Fibroblast of skin of right biceps (primary cell): Measurements from ENCODE around the gene CDH3.

Experiments used
- DNase-seq: peaks from one replicate; pipeline ENCODE4 v3.0.0-alpha.2; 2013

CDH3 gene

DNA sequence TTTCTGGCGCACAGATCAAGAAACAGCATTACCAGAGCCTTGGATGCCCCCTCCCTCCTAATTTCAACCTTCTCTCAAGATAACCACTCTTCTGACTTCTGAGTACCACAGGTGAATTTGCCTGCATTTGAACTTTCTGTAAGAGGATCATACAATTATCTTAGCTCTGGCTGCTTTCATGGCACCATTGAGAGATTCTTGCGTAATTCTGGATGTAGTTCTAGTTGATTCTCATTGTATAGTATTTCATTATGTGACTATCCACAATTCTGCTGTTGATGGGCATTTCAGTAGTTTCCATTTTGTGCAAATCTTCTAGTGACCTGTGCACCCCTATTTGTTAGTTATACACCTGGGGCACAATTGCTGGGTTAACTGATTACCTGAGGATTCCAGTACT lies 7.5 kb downstream of the CDH3 start:
- DNase-seq: no peak

DNA sequence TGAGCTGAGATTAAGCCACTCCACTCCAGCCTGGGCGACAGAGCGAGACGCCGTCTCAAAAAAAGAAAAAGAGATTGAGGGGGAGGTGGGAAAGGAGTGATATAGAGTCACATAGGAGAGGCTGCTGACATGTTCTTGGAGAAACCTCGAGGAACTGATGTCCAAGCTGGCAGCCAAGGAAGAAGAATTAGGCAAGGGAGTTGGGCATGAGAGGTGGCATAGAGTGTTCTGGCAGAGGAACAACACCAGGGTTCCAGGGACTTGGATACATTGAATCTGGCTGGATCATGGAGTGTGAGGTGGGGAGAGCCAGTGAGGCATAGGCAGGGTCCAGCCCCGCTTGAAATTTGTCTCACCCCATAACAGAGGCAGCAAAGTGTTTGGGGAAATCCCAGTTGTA lies 10.7 kb downstream of the CDH3 start:
- no peak for DNase-seq

GRCh38 chr16:68656751-68657150 lies 11.6 kb downstream of the CDH3 start:
- no peak for DNase-seq

DNA sequence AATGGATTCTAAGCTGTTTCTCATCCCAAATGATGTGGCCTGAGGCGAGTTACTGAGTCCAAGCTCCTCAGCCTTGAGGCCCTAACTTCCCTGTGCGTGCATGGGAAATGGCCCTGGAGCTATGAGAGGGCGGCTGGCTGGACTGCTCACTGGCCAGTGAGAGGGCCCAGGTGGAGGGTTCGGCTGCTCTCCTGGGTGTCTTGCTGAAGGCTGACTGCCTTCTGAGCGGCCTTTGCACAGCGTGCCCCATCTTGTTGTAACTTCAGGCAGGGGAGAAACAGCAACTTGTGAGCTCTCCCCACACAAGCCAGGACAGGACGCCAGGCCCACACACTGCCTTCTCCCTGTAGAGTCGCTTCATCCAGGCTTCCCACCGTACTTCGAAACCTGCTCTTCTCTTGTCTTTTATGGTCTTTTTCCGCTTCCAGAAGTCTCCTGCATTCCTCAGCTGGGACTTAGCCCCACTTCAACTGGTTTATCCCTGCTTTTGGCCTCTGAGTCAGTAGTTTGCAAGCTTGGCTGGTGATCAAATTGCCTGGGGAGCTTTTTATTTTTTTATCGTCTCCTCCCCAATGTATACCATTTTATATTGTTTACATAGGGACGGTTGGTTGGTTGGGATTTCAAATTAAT lies 13.3 kb downstream of the CDH3 start:
- peak; percentile 92 for DNase-seq

DNA sequence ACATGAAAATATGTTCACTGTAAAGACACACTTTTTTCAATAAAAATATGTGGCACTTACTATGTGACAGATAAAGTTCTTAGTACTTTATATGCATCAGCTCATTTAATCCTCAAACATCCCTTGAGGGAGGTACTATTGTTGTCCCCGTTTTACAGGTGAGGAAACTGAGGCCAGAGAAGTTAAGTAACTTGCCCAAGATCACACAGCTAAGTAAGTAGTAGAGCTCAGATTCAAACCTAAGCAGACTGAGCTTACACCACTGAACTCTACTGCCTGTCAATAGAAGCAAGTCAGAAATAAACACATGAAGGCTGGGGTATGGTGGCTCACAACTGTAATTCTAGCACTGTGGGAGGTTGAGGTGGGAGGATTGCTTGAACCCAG lies 13.9 kb downstream of the CDH3 start:
- DNase-seq: no peak

GRCh38 chr16:68659412-68660358 lies 14.6 kb downstream of the CDH3 start:
- DNase-seq: peak; percentile 60

GRCh38 chr16:68660359-68660795 lies 15.3 kb downstream of the CDH3 start:
- DNase-seq: peak; percentile 79

- no peak for DNase-seq
These were observed 16.9 kb downstream of the CDH3 start for GRCh38 chr16:68662035-68662434.

GRCh38 chr16:68664297-68664696 lies 19.2 kb downstream of the CDH3 start:
- DNase-seq: peak; percentile 20

GRCh38 chr16:68665501-68665900 lies 20.4 kb downstream of the CDH3 start:
- DNase-seq: no peak

- DNase-seq: no peak
These were observed 23.2 kb downstream of the CDH3 start for GRCh38 chr16:68668266-68668665.

GRCh38 chr16:68676113-68676860 lies 31.2 kb downstream of the CDH3 start:
- no peak for DNase-seq

GRCh38 chr16:68681038-68681437 lies 35.9 kb downstream of the CDH3 start:
- DNase-seq: no peak

GRCh38 chr16:68685685-68686478 lies 40.8 kb downstream of the CDH3 start:
- no peak for DNase-seq

- DNase-seq: no peak
These were observed 41.8 kb downstream of the CDH3 start for GRCh38 chr16:68686905-68687304.

DNA sequence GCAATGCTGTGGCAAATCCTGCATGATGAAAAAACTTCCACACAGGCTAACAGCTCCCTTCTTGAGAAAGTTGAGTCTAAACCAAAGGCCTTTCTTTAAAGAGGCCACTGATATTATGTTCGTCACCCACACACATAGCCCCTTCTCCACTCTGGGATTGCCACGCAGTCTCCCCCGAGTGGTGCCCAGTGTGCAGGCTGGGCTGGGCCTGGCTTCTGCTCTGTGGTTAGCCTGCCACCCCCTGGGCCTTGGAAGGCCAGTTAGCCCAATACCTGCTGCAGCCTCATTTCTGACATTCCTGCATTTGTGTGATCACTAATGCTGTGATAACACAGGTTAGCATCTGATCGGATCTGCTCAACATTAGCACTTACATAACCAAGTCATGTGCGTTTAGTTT lies 44.8 kb downstream of the CDH3 start:
- no peak for DNase-seq

DNA sequence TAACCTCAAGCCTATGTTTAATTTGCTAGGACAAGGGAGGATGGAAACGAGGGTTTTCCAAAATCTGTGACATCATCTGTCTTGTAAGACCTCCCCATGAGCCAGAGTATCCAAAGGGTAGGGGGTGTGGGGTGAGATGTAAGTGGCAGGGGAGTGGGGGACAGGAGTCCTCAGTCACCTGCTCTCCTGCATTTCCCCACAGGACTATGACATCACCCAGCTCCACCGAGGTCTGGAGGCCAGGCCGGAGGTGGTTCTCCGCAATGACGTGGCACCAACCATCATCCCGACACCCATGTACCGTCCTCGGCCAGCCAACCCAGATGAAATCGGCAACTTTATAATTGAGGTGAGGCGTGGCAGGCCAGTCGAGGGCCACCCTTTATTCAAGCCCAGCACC lies 50.5 kb downstream of the CDH3 start:
- DNase-seq: no peak

- no peak for DNase-seq
These were observed 51.4 kb downstream of the CDH3 start for GRCh38 chr16:68696514-68696913.

- no peak for DNase-seq
These were observed 53.0 kb downstream of the CDH3 start for GRCh38 chr16:68698091-68698490.

GRCh38 chr16:68700120-68700519 lies 55.0 kb downstream of the CDH3 start:
- DNase-seq: peak; percentile 14

GRCh38 chr16:68700831-68701230 lies 55.7 kb downstream of the CDH3 start:
- DNase-seq: no peak

DNA sequence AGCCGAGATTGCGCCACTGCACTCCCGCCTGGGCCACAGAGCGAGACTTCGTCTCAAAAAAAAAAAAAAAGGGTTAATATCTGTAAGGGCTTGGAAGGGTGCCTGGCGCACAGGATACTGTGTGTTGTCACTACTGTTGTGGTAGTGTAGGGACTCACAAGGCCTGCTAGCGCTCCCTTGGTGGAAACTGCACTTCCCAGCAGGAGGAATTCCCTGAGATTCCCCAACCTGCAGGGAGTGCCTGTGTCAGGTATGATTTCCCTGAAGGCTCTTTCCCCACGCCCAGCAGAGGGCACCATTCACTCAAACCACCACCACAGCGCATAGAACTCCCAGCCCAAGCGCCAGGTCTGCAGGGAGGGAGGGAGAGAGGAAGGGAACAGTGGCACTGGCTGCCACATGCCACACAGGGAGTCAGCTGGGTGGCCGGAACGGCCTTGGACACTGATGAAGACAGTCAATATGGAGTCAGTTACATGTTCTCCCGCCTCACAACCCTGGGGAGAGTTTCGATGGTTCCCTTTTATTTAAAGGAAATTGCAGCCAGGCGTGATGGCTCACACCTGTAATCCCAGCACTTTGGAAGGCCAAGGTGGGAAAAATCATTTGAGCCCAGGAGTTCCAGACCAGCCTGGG lies 59.2 kb downstream of the CDH3 start:
- DNase-seq: peak; percentile 61
